Heart left ventricle (tissue), 16 donors: ENCODE results near the gene DUOXA1. TPM values are rescaled to one million over a fixed set of nuclear protein-coding genes. Genes with fewer than 3 reads are reported as not detected.

Source experiments
- ATAC-seq, 4 donors: fragments of 200-7000 bp; cut with Tn5 transposase; one replicate each; pipeline ENCODE4 v1.9.1; 2020 to 2022; ENCODE audit warnings: moderate library complexity in 4 of 4, mild to moderate bottlenecking in 3 of 4, moderate number of reproducible peaks in 1 of 4
- DNase-seq, 5 donors: peaks; one replicate each; pipeline ENCODE4 v3.0.0-alpha.2; 2020
- H3K27ac ChIP-seq, 12 donors: fragments of 200-600 bp; sonication (generic) in 4 of 12; one replicate each; pipeline versions ENCODE4 v1.5.0 to v1.8.0; 2016 to 2022; ENCODE audit warnings: mild to moderate bottlenecking in 2 of 12
- H3K27me3 ChIP-seq, 9 donors: fragments of 200-600 bp; sonication (generic) in 2 of 9; one replicate each; pipeline versions ENCODE4 v1.5.1 to v1.8.0; 2016 to 2022; ENCODE audit warnings: mild to moderate bottlenecking in 3 of 9
- H3K36me3 ChIP-seq, 9 donors: fragments of 200-600 bp; sonication (generic) in 2 of 9; one replicate each; pipeline versions ENCODE4 v1.5.0 to v1.8.0; 2018 to 2022; ENCODE audit warnings: mild to moderate bottlenecking in 2 of 9
- H3K4me1 ChIP-seq, 12 donors: fragments of 200-600 bp; sonication (generic) in 4 of 12; one replicate each; pipeline versions ENCODE4 v1.5.0 to v1.8.0; 2016 to 2022; ENCODE audit warnings: mild to moderate bottlenecking in 3 of 12
- H3K4me3 ChIP-seq, 12 donors: fragments of 200-600 bp; sonication (generic) in 4 of 12; one replicate each; pipeline versions ENCODE4 v1.5.0 to v1.8.0; 2017 to 2022; ENCODE audit warnings: mild to moderate bottlenecking in 9 of 12, moderate library complexity in 4 of 12
- H3K9me3 ChIP-seq, 12 donors: fragments of 200-600 bp; sonication (generic) in 4 of 12; one replicate each; pipeline versions ENCODE4 v1.5.0 to v1.8.0; 2016 to 2022; ENCODE audit warnings: mild to moderate bottlenecking in 1 of 12
- POLR2A ChIP-seq, 2 donors: fragments of 450-650 bp; IDR thresholded peaks; one replicate each; pipeline ENCODE4 v1.6.1; 2017; ENCODE audit warnings: antibody characterized with exemption in 2 of 2, mild to moderate bottlenecking in 2 of 2, moderate library complexity in 2 of 2
- WGBS, 4 donors: extraction: QIAGEN DNeasy Blood & Tissue Kit in 2 of 4; methylation state at CpG; one replicate each; pipeline versions ENCODE4 v1.1.5 to v1.1.7; 2013 to 2018; 5-methylcytosine and 5-hydroxymethylcytosine counted together
- intact Hi-C, 10 donors: fragments of 100-400 bp; cut with DNase I; formaldehyde crosslinking; loops; one replicate each; pipeline versions ENCODE4 v1.11.1 to v1.14.2; 2022
- polyA plus RNA-seq, 2 donors: library from polyadenylated mRNA; stranded (reverse); fragments of 200-250 nt; gene quantifications; one replicate each; pipeline ENCODE4 v1.2.3, GENCODE V29; 2013
- total RNA-seq, 9 donors: library from RNA; depleted of rRNA in 2 of 9; stranded (reverse); fragments of >200 nt in 2 of 9; fragmentation: NEBNext Ultra II Directional in 3 of 9; extraction: Animal tissue kit (Norgen Biotek cat#: 25700) in 3 of 9; gene quantifications; one replicate each; pipeline versions ENCODE4 v1.1.0 to v1.2.4, GENCODE V29; 2016 to 2023
- TF ChIP-seq, protein P1 (sequence below), 12 donors: fragments of 200-600 bp; sonication (generic) in 4 of 12; IDR thresholded peaks; one replicate each; pipeline versions ENCODE4 v1.5.0 to v1.8.0; 2018 to 2022; ENCODE audit warnings: antibody characterized with exemption in 12 of 12, mild to moderate bottlenecking in 5 of 12
- donor health status: ischemic (EF 13 %, LVEDD 7.1; RV severe dilation, severe dysfunction).
- donor health status: healthy with polysubstance abuse.
- donor health status: DM: no; HTN: yes; CAD: no.
- donor health status: DM: no; HTN: no; CAD: no.
- donor health status: ischemic (EF 25% LVEDD 6.9; RV normal size, moderate dysfunction).
- donor health status: ischemic (EF 25% LVEDD 5.7; RV mildly dilated, moderate dysfunction).
- donor health status: healthy.
- donor health status: DM: yes; HTN: yes; CAD: no.
- donor health status: ischemic (EF 35%, LVEDD 5.7; RV mildly dilated, moderate dysfunction).
- donor health status: nonischemic (EF 11% LVEDD 7.7; RV severe dilation, severe dysfunction).
- donor health status: DM: yes; HTN: yes; CAD: no.
- donor health status: PGD.
- donor health status: ischemic (EF 29% LVEDD 5.4; RV normal size, mild dysfunction).
- donor health status: nonischemic (EF 23%, LVEDD 6.1; RV moderate dilation, normal function).

DUOXA1 gene
- total and polyA plus RNA-seq, 11 donors, result 0.11 to 1.3 (median 0.31) TPM; not detected in 3

GRCh38 chr15:45156744-45157455 lies 27.2 kb upstream of the DUOXA1 start:
- DNase-seq, result no peak
- H3K9me3 ChIP-seq, result no peaks in the 10 kb centered on the region
- intact Hi-C loops, result loop anchor here in 1 of 10 donors (5.0 kb wide), 1 partner anchor 110 kb away; no protein-coding TSS in a partner anchor
- TF ChIP-seq, protein P1, sequence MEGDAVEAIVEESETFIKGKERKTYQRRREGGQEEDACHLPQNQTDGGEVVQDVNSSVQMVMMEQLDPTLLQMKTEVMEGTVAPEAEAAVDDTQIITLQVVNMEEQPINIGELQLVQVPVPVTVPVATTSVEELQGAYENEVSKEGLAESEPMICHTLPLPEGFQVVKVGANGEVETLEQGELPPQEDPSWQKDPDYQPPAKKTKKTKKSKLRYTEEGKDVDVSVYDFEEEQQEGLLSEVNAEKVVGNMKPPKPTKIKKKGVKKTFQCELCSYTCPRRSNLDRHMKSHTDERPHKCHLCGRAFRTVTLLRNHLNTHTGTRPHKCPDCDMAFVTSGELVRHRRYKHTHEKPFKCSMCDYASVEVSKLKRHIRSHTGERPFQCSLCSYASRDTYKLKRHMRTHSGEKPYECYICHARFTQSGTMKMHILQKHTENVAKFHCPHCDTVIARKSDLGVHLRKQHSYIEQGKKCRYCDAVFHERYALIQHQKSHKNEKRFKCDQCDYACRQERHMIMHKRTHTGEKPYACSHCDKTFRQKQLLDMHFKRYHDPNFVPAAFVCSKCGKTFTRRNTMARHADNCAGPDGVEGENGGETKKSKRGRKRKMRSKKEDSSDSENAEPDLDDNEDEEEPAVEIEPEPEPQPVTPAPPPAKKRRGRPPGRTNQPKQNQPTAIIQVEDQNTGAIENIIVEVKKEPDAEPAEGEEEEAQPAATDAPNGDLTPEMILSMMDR (IDR thresholded peaks at IDR 0.05), result no peak
- TF ChIP-seq POLR2A (IDR thresholded peaks at IDR 0.05), result no peak
- no peaks in the 10 kb centered on the region for H3K27me3 ChIP-seq
- no peak overlapping the region for H3K27ac ChIP-seq
- H3K4me3 ChIP-seq, result no peak overlapping the region
- ATAC-seq, result no peak
- H3K36me3 ChIP-seq, result no peaks in the 10 kb centered on the region
- 71 to 84% (median 77%) methylated on average over 7 of the region's 7 CpGs for WGBS, 4 donors
- H3K4me1 ChIP-seq, result no peaks in the 10 kb centered on the region

- Histone ChIP-seq H3K27me3 (no peaks in the 10 kb centered on the region), H3K9me3 (no peaks in the 10 kb centered on the region), H3K36me3 (peaks cover 0 to 6% (median 0%) of the 10 kb centered on the region in 9 donors), H3K27ac (no peak overlapping the region), H3K4me1 (no peaks in the 10 kb centered on the region), H3K4me3 (no peak overlapping the region)
- ATAC-seq (no peak), DNase-seq (no peak)
- WGBS, 4 donors, result 60 to 74% (median 66%) methylated on average over 8 of the region's 8 CpGs
- intact Hi-C loops, result loop anchor here in 1 of 10 donors (5.0 kb wide), 1 partner anchor 112 kb away; no protein-coding TSS in a partner anchor
- no peak for TF ChIP-seq POLR2A (IDR thresholded peaks at IDR 0.05)
- TF ChIP-seq, protein P1 (IDR thresholded peaks at IDR 0.05), result no peak
Measured at GRCh38 chr15:45155739-45156138, 26.1 kb upstream of the DUOXA1 start.

GRCh38 chr15:45151998-45152828 lies 22.5 kb upstream of the DUOXA1 start:
- Histone ChIP-seq H3K27ac (no peak overlapping the region), H3K4me1 (no peaks in the 10 kb centered on the region), H3K36me3 (peaks cover 0 to 6% (median 0%) of the 10 kb centered on the region in 9 donors), H3K9me3 (no peaks in the 10 kb centered on the region), H3K4me3 (no peak overlapping the region), H3K27me3 (no peaks in the 10 kb centered on the region)
- 93 to 95% (median 95%) methylated on average over 32 to 36 of the region's 36 CpGs for WGBS, 4 donors
- intact Hi-C loops, result no loop called here
- ATAC-seq (no peak), DNase-seq (no peak)
- no peak for TF ChIP-seq POLR2A (IDR thresholded peaks at IDR 0.05)
- TF ChIP-seq, protein P1 (IDR thresholded peaks at IDR 0.05), result no peak

GRCh38 chr15:45150997-45151396 lies 21.3 kb upstream of the DUOXA1 start:
- Histone ChIP-seq H3K4me3 (no peak overlapping the region), H3K36me3 (peaks cover 0 to 6% (median 0%) of the 10 kb centered on the region in 9 donors), H3K27ac (no peak overlapping the region), H3K9me3 (no peaks in the 10 kb centered on the region), H3K4me1 (no peaks in the 10 kb centered on the region), H3K27me3 (no peaks in the 10 kb centered on the region)
- WGBS, 4 donors, result 86 to 91% (median 89%) methylated on average over 6 of the region's 6 CpGs
- TF ChIP-seq POLR2A (IDR thresholded peaks at IDR 0.05), result no peak
- TF ChIP-seq, protein P1 (IDR thresholded peaks at IDR 0.05), result no peak
- intact Hi-C loops, result no loop called here
- ATAC-seq (no peak), DNase-seq (no peak)
